ENCODE measurements around the gene RCAN2.

GRCh38 chr6:46367354-46368168 is 123.7 kb downstream of the RCAN2 start:
- no peak for TF ChIP-seq CTCF (IDR thresholded peaks at IDR 0.05)
- no peak for TF ChIP-seq POLR2A (IDR thresholded peaks at IDR 0.05)

Measured in adrenal gland (tissue), 5 donors.